ENCODE results near the gene WSCD2. TPM values are rescaled to one million over a fixed set of nuclear protein-coding genes. Genes with fewer than 3 reads are reported as not detected.

Gene WSCD2
- total RNA-seq, 4 donors from 2014 or later, result 0.13 to 4.6 (median 0.29) TPM

DNA sequence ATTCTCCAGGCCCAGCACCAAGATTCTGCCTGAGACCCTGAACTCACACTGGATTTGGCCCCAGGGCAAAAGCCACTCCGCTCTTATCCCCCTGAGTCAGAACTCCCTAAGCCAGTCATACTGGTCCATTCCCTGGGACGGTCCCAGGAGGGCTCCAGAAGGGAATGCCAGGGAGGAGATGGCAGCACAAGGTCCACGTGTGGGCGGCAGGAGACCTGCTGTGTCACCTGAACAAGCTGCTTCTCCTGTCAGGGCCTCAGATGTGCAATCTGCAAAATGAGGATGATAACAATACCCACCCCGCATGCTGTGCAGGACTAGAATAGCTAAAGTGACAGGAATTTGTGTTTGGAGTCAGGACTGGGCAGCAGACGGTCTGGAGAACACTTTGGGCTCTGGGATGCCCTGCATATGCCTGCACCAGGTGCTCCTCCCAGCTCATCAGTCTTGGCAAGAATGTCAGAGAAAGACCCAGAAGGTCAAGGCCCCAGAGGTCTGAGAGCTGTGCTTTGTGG, 169.7 kb downstream of the WSCD2 start:
- H3K4me3 ChIP-seq, result no peak overlapping the region
- TF ChIP-seq CTCF (IDR thresholded peaks at IDR 0.05) (no peak), EP300 (IDR thresholded peaks at IDR 0.05) (no peak), POLR2AphosphoS5 (IDR thresholded peaks at IDR 0.05) (no peak), POLR2A (IDR thresholded peaks at IDR 0.05) (no peak)
- WGBS, result 84% methylated on average over 6 of the region's 6 CpGs
- H3K4me1 ChIP-seq, result peaks cover 33% of the 10 kb centered on the region
- H3K27me3 ChIP-seq, result peaks cover 2% of the 10 kb centered on the region
- H3K27ac ChIP-seq, result no peak overlapping the region
- no peaks in the 10 kb centered on the region for H3K36me3 ChIP-seq
- H3K9me3 ChIP-seq, result no peaks in the 10 kb centered on the region
- no peak for DNase-seq (ENCODE audit: low spot score in 2 of 2)

- DNase-seq (ENCODE audit: low spot score in 2 of 2), result no peak
- H3K9me3 ChIP-seq, result no peaks in the 10 kb centered on the region
- 74% methylated on average over 4 of the region's 4 CpGs for WGBS
- H3K4me3 ChIP-seq, result no peak overlapping the region
- H3K4me1 ChIP-seq, result peaks cover 40% of the 10 kb centered on the region
- no peak overlapping the region for H3K27ac ChIP-seq
- TF ChIP-seq CTCF (IDR thresholded peaks at IDR 0.05) (no peak), POLR2AphosphoS5 (IDR thresholded peaks at IDR 0.05) (no peak), EP300 (IDR thresholded peaks at IDR 0.05) (no peak), POLR2A (IDR thresholded peaks at IDR 0.05) (no peak)
- peaks cover 2% of the 10 kb centered on the region for H3K27me3 ChIP-seq
- H3K36me3 ChIP-seq, result no peaks in the 10 kb centered on the region
Measured at GRCh38 chr12:108299516-108299915, 170.4 kb downstream of the WSCD2 start.

Other genes starting within 250 kb of the WSCD2 start
- 1 to 10 TPM; 2.1 to 5.2 (median 3.4) TPM for gene CMKLR1, start 210.0 kb downstream of the WSCD2 start, total RNA-seq